ENCODE measurements around the gene RGL1.

DNA sequence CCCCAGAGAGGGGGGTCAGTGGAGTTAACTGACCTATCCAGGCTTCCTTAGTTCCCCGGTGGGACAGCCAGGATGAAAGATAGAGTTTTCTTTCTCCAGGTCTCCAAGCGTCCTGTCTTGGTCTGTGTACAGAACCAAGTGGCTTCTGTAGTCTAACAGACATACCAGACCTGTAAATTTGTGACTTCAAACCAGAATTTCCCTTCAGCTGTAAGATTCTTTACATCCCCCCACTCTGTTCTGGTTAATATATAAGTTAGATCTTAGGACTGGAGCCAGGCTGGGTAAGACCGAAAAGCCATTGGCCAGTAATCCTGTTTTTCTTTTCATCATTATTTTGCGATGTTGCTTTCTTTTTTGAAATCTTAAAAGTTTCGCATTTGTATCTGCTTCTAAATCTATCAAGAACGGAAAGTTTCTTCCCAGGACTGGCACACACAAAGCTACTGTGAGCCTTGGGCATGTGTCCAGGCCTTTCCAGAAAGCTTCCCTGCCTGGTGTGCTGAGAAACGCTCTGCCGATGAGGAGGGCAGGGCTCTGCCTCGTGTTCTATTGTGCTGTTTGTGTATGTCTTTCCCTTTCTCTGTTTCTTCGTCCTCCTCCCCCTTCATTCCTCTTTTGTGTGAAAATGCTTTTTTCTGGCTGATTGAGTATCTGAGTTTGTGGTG, 72.3 kb downstream of the RGL1 start:
- no peak for TF ChIP-seq POLR2A (IDR thresholded peaks at IDR 0.05)
- TF ChIP-seq, protein P1, sequence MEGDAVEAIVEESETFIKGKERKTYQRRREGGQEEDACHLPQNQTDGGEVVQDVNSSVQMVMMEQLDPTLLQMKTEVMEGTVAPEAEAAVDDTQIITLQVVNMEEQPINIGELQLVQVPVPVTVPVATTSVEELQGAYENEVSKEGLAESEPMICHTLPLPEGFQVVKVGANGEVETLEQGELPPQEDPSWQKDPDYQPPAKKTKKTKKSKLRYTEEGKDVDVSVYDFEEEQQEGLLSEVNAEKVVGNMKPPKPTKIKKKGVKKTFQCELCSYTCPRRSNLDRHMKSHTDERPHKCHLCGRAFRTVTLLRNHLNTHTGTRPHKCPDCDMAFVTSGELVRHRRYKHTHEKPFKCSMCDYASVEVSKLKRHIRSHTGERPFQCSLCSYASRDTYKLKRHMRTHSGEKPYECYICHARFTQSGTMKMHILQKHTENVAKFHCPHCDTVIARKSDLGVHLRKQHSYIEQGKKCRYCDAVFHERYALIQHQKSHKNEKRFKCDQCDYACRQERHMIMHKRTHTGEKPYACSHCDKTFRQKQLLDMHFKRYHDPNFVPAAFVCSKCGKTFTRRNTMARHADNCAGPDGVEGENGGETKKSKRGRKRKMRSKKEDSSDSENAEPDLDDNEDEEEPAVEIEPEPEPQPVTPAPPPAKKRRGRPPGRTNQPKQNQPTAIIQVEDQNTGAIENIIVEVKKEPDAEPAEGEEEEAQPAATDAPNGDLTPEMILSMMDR (IDR thresholded peaks at IDR 0.05 in 4 of 5, conservative IDR thresholded peaks at IDR 0.05 in 1 of 5), result no peak
